Activated CD4-positive, alpha-beta memory T cell treated with anti-CD3 and anti-CD28 coated beads for 36 hours (primary cell): ENCODE measurements around the gene LAS1L. TPM values are rescaled to one million over a fixed set of nuclear protein-coding genes. Genes with fewer than 3 reads are reported as not detected.
"Not testable (repeated sequence)": the region's sequence is repeated elsewhere in the genome, so short reads cannot be mapped to it uniquely, and the experiment has no call there.

Experiments
- CTCF ChIA-PET: fragments of 350-600 bp; sonication (Branson Sonifier 250); formaldehyde crosslinking; loops from one replicate; lab custom pipeline; 2021; ENCODE audit warnings: antibody characterized with exemption, inconsistent platforms; lab: Charles Lee
- POLR2A ChIA-PET: fragments of 350-600 bp; sonication (Branson Sonifier 250); formaldehyde crosslinking; loops from one replicate; lab custom pipeline; 2021; ENCODE audit warnings: antibody characterized with exemption; lab: Charles Lee
- DNase-seq: peaks from one replicate; pipeline ENCODE4 v3.0.0-alpha.2; 2020
- H3K27ac Mint-ChIP-seq: one replicate; pipeline ENCODE4 v1.8.0; 2021; ENCODE audit warnings: mixed read lengths
- H3K27me3 Mint-ChIP-seq: one replicate; pipeline ENCODE4 v1.8.0; 2021; ENCODE audit warnings: mixed read lengths
- H3K36me3 Mint-ChIP-seq: one replicate; pipeline ENCODE4 v1.8.0; 2021; ENCODE audit warnings: mixed read lengths
- H3K4me1 Mint-ChIP-seq: one replicate; pipeline ENCODE4 v1.8.0; 2021; ENCODE audit warnings: low read depth, mixed read lengths
- H3K4me3 Mint-ChIP-seq: one replicate; pipeline ENCODE4 v1.8.0; 2021; ENCODE audit warnings: mild to moderate bottlenecking, mixed read lengths
- H3K9me3 Mint-ChIP-seq: one replicate; pipeline ENCODE4 v1.8.0; 2021; ENCODE audit warnings: mixed read lengths
- intact Hi-C: fragments of 100-400 bp; cut with micrococcal nuclease; formaldehyde crosslinking; loops from one replicate; pipeline ENCODE4 v1.15.1; 2023
- total RNA-seq, 2 experiments: library from RNA; stranded (reverse); gene quantifications; one replicate each; pipeline ENCODE4 v1.2.3, GENCODE V29; 2021

Gene LAS1L
- total RNA-seq, 2 experiments from 2014 or later, result 56.7 to 57.9 TPM

GRCh38 chrX:65545456-65545855 lies 10.9 kb upstream of the LAS1L start:
- H3K4me3 Mint-ChIP-seq, result no peak overlapping the region
- H3K4me1 Mint-ChIP-seq, result no peaks in the 10 kb centered on the region
- no peaks in the 10 kb centered on the region for H3K9me3 Mint-ChIP-seq
- intact Hi-C loops, result no loop called here
- no peak overlapping the region for H3K27ac Mint-ChIP-seq
- H3K36me3 Mint-ChIP-seq, result no peaks in the 10 kb centered on the region
- ChIA-PET CTCF (no interaction called here), POLR2A (no interaction called here)
- DNase-seq, result no peak
- H3K27me3 Mint-ChIP-seq, result no peaks in the 10 kb centered on the region

- DNase-seq, result no peak
Observed at GRCh38 chrX:65537229-65537628, 2.6 kb upstream of the LAS1L start.

GRCh38 chrX:65536291-65536690 lies 1.7 kb upstream of the LAS1L start:
- H3K9me3 Mint-ChIP-seq, result no peaks in the 10 kb centered on the region
- intact Hi-C loops, result loop anchor here (10.0 kb wide), 1 partner anchor 1141 kb away; the partner anchor contains the start of gene MTMR8
- H3K4me1 Mint-ChIP-seq, result peaks cover 15% of the 10 kb centered on the region
- DNase-seq, result no peak
- H3K4me3 Mint-ChIP-seq, result no peak overlapping the region
- ChIA-PET POLR2A (no interaction called here), CTCF (interaction anchor here (1.5 kb wide), 1 partner anchor 8 kb away, joined by 9 read pairs; no protein-coding TSS in a partner anchor)
- no peaks in the 10 kb centered on the region for H3K27me3 Mint-ChIP-seq
- H3K27ac Mint-ChIP-seq, result no peak overlapping the region
- H3K36me3 Mint-ChIP-seq, result peaks cover 12% of the 10 kb centered on the region

More at GRCh38 chrX:65537229-65537628, 2.6 kb upstream of the LAS1L start:
- POLR2A ChIA-PET, result no interaction called here
- H3K4me3 Mint-ChIP-seq, result no peak overlapping the region
- intact Hi-C loops, result loop anchor here (10.0 kb wide), 1 partner anchor 1142 kb away; the partner anchor contains the start of gene MTMR8
- H3K27me3 Mint-ChIP-seq, result no peaks in the 10 kb centered on the region
- H3K36me3 Mint-ChIP-seq, result peaks cover 7% of the 10 kb centered on the region
- CTCF ChIA-PET, result interaction anchor here (1.5 kb wide), 1 partner anchor 9 kb away, joined by 9 read pairs; no protein-coding TSS in a partner anchor
- no peak overlapping the region for H3K27ac Mint-ChIP-seq
- no peaks in the 10 kb centered on the region for H3K9me3 Mint-ChIP-seq
- H3K4me1 Mint-ChIP-seq, result peaks cover 14% of the 10 kb centered on the region

- Mint-ChIP-seq H3K9me3 (no peaks in the 10 kb centered on the region), H3K4me1 (peaks cover 18% of the 10 kb centered on the region), H3K4me3 (no peak overlapping the region), H3K36me3 (peaks cover 16% of the 10 kb centered on the region), H3K27me3 (no peaks in the 10 kb centered on the region), H3K27ac (no peak overlapping the region)
- ChIA-PET POLR2A (no interaction called here), CTCF (no interaction called here)
- DNase-seq, result no peak
- intact Hi-C loops, result loop anchor here (10.0 kb wide), 1 partner anchor 1137 kb away; the partner anchor contains the start of gene MTMR8
Observed at GRCh38 chrX:65532016-65532415, 2.6 kb downstream of the LAS1L start.

GRCh38 chrX:65528705-65529340 lies 5.8 kb downstream of the LAS1L start:
- Mint-ChIP-seq H3K36me3 (peaks cover 16% of the 10 kb centered on the region), H3K27ac (no peak overlapping the region), H3K9me3 (no peaks in the 10 kb centered on the region), H3K4me3 (no peak overlapping the region), H3K27me3 (no peaks in the 10 kb centered on the region), H3K4me1 (peaks cover 18% of the 10 kb centered on the region)
- CTCF ChIA-PET, result interaction anchor here (0.7 to 1.9 kb wide), 10 partner anchors 8 to 999 kb away, joined by 3 to 9 read pairs (median 4); no protein-coding TSS in a partner anchor
- peak; percentile 60 for DNase-seq
- intact Hi-C loops, result loop anchor here (5.0 kb wide), 1 partner anchor 632 kb away; no protein-coding TSS in a partner anchor
- POLR2A ChIA-PET, result no interaction called here

GRCh38 chrX:65528293-65528692 lies 6.3 kb downstream of the LAS1L start:
- no peaks in the 10 kb centered on the region for H3K27me3 Mint-ChIP-seq
- POLR2A ChIA-PET, result no interaction called here
- CTCF ChIA-PET, result interaction anchor here (0.7 to 1.9 kb wide), 9 partner anchors 9 to 999 kb away, joined by 3 to 9 read pairs (median 4); no protein-coding TSS in a partner anchor
- intact Hi-C loops, result loop anchor here (5.0 kb wide), 1 partner anchor 631 kb away; no protein-coding TSS in a partner anchor
- H3K27ac Mint-ChIP-seq, result no peak overlapping the region
- no peaks in the 10 kb centered on the region for H3K9me3 Mint-ChIP-seq
- H3K4me3 Mint-ChIP-seq, result no peak overlapping the region
- peaks cover 14% of the 10 kb centered on the region for H3K4me1 Mint-ChIP-seq
- no peak for DNase-seq
- H3K36me3 Mint-ChIP-seq, result peaks cover 16% of the 10 kb centered on the region

- no peaks in the 10 kb centered on the region for H3K27me3 Mint-ChIP-seq
- H3K36me3 Mint-ChIP-seq, result peaks cover 22% of the 10 kb centered on the region
- no peak overlapping the region for H3K4me3 Mint-ChIP-seq
- no peaks in the 10 kb centered on the region for H3K9me3 Mint-ChIP-seq
- ChIA-PET POLR2A (no interaction called here), CTCF (no interaction called here)
- intact Hi-C loops, result no loop called here
- H3K27ac Mint-ChIP-seq, result no peak overlapping the region
- H3K4me1 Mint-ChIP-seq, result peaks cover 4% of the 10 kb centered on the region
- no peak for DNase-seq
Observed at GRCh38 chrX:65524139-65524538, 10.4 kb downstream of the LAS1L start.

- no peak for DNase-seq
- Mint-ChIP-seq H3K36me3 (peaks cover 21% of the 10 kb centered on the region), H3K27ac (peak overlapping the region; percentile 23), H3K27me3 (no peaks in the 10 kb centered on the region), H3K4me1 (no peaks in the 10 kb centered on the region), H3K9me3 (no peaks in the 10 kb centered on the region), H3K4me3 (no peak overlapping the region)
- POLR2A ChIA-PET, result no interaction called here
- intact Hi-C loops, result no loop called here
- CTCF ChIA-PET, result no interaction called here
Observed at GRCh38 chrX:65522739-65523372, 11.7 kb downstream of the LAS1L start.

- H3K27me3 Mint-ChIP-seq, DNase-seq, POLR2A ChIA-PET, H3K9me3 Mint-ChIP-seq, CTCF ChIA-PET, H3K27ac Mint-ChIP-seq, intact Hi-C loops, H3K4me3 Mint-ChIP-seq, H3K4me1 Mint-ChIP-seq: not testable (repeated sequence)
- H3K36me3 Mint-ChIP-seq, result peaks cover 19% of the 10 kb centered on the region
Observed at GRCh38 chrX:65519530-65519929, 15.1 kb downstream of the LAS1L start.

GRCh38 chrX:65518980-65519379 lies 15.6 kb downstream of the LAS1L start:
- DNase-seq, H3K4me3 Mint-ChIP-seq, POLR2A ChIA-PET, H3K9me3 Mint-ChIP-seq, H3K4me1 Mint-ChIP-seq, H3K27me3 Mint-ChIP-seq, intact Hi-C loops, H3K27ac Mint-ChIP-seq: not testable (repeated sequence)
- H3K36me3 Mint-ChIP-seq, result peaks cover 19% of the 10 kb centered on the region
- CTCF ChIA-PET, result interaction anchor here (1.1 kb wide), 1 partner anchor 10 kb away, joined by 9 read pairs; no protein-coding TSS in a partner anchor

GRCh38 chrX:65517923-65518322 lies 16.7 kb downstream of the LAS1L start:
- no peaks in the 10 kb centered on the region for H3K27me3 Mint-ChIP-seq
- CTCF ChIA-PET, result interaction anchor here (1.1 kb wide), 1 partner anchor 11 kb away, joined by 9 read pairs; no protein-coding TSS in a partner anchor
- no peak for DNase-seq
- POLR2A ChIA-PET, result no interaction called here
- intact Hi-C loops, result no loop called here
- H3K9me3 Mint-ChIP-seq, result no peaks in the 10 kb centered on the region
- H3K4me3 Mint-ChIP-seq, result no peak overlapping the region
- peaks cover 19% of the 10 kb centered on the region for H3K36me3 Mint-ChIP-seq
- H3K4me1 Mint-ChIP-seq, result no peaks in the 10 kb centered on the region
- H3K27ac Mint-ChIP-seq, result no peak overlapping the region

- no peaks in the 10 kb centered on the region for H3K4me1 Mint-ChIP-seq
- H3K36me3 Mint-ChIP-seq, result peaks cover 11% of the 10 kb centered on the region
- DNase-seq, result no peak
- no peak overlapping the region for H3K4me3 Mint-ChIP-seq
- H3K27me3 Mint-ChIP-seq, result no peaks in the 10 kb centered on the region
- ChIA-PET POLR2A (no interaction called here), CTCF (no interaction called here)
- intact Hi-C loops, result no loop called here
- H3K9me3 Mint-ChIP-seq, result no peaks in the 10 kb centered on the region
- no peak overlapping the region for H3K27ac Mint-ChIP-seq
Observed at GRCh38 chrX:65516756-65517155, 17.8 kb downstream of the LAS1L start.
